ENCODE results near the gene ATP5PD.

The ATP5PD gene

DNA sequence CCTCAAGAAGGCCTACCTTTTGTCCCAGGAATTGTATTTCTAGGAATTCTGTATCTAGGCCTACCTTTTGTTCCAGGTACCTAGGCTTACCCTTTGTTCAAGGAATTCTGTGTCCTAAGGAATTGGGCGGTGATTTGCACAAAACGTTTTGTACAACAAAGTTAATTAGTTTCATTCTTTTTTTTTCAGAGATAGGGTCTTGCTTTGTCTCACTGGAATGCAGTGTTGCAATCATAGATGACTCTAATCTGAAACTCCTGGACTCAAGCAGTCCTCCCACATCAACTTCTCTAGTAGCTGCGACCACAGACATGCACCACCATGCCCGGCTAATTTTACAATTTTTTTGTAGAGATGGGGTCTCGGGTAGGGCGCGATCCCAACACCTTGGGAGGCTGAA, 52.3 kb downstream of the ATP5PD start:
- no peak for DNase-seq (ENCODE audit: low spot score)

DNA sequence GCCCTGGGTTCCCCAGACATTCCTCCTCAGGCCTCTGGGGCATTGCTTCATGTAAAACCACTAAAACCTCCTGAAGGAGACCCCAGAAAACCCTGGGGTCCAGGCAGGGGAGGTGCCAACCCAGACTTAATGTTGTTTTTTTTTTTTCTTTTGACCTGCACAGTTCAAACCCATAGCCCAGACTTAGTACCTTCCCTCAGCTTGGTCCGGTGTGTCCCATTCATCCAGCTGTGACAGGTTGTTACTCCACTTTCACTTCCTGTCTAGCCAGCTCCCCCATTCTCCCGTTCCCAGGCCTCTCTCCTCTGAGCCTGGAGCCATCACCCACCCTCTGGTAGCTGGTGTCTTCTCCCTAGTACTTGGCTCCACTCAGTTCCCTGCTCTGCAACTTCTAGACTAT, 54.5 kb downstream of the ATP5PD start:
- DNase-seq (ENCODE audit: low spot score), result no peak

DNA sequence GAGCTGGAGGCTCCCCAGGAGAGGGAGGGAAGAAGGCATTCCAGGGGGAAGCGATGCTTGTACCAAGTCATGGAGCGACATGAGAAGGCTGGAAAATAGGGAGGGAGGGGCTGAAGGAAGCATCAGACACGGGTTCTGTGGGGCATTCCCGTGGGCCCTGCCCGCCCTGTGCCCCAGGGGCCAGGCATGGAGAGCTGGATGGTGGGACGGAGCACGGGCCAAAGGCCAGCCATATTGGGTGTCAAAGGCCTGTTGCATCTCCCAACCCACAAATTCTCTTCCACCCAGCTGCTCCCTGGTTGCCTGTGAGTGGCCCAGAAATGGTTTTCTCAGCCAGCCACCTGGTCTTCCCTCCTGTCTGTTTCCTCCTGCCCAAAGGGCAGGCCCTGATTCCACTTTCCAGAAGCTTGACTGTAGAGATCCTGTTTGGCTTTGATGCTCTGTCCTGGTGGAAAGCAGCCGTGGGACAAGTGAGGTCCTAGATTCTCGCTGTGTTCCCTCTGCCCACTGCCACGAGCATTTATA, 56.1 kb downstream of the ATP5PD start:
- DNase-seq (ENCODE audit: low spot score), result no peak

Data from AG08396 (cell line).